DOHH2 (cell line): ENCODE results near the gene MACROH2A2.
"Not testable (repeated sequence)": the region's sequence is repeated elsewhere in the genome, so short reads cannot be mapped to it uniquely, and the experiment has no call there.

ENCODE experiments used
- H3F3A ChIP-seq: fragments of 200-600 bp; sonication (generic), shearing (Covaris generic); 2 replicates; pipeline ENCODE4 v1.6.0; 2016; ENCODE audit warnings: antibody characterized with exemption, mild to moderate bottlenecking; ENCODE audit not compliant: control insufficient read depth, insufficient read depth
- H3K27ac ChIP-seq: fragments of 200-600 bp; sonication (generic); 2 replicates; pipeline ENCODE4 v1.5.1; 2014; ENCODE audit warnings: low read depth, mild to moderate bottlenecking, low read length, moderate library complexity
- H3K27me3 ChIP-seq: fragments of 200-600 bp; sonication (generic); 2 replicates; pipeline ENCODE4 v1.6.1; 2014; ENCODE audit warnings: mild to moderate bottlenecking, low read length, mixed read lengths; ENCODE audit not compliant: control insufficient read depth
- H3K36me3 ChIP-seq: fragments of 200-600 bp; sonication (generic); 2 replicates; pipeline ENCODE4 v1.6.1; 2014; ENCODE audit warnings: mild to moderate bottlenecking, low read length, moderate library complexity, mixed read lengths; ENCODE audit not compliant: control insufficient read depth
- H3K4me1 ChIP-seq: fragments of 200-600 bp; sonication (generic); 2 replicates; pipeline ENCODE4 v1.6.1; 2014; ENCODE audit warnings: mild to moderate bottlenecking, low read length, mixed read lengths; ENCODE audit not compliant: control insufficient read depth
- H3K4me2 ChIP-seq: fragments of 200-600 bp; sonication (generic); 2 replicates; pipeline ENCODE4 v1.6.0; 2014; ENCODE audit warnings: mild to moderate bottlenecking, low read length, moderate library complexity
- H3K4me3 ChIP-seq: fragments of 200-600 bp; sonication (generic); 2 replicates; pipeline ENCODE4 v1.5.1; 2014; ENCODE audit warnings: mild to moderate bottlenecking, low read length, mixed read lengths
- H3K79me2 ChIP-seq: fragments of 200-600 bp; sonication (generic); 2 replicates; pipeline ENCODE4 v1.6.1; 2014; ENCODE audit warnings: mild to moderate bottlenecking, low read length, mixed read lengths; ENCODE audit not compliant: control insufficient read depth
- H3K9me2 ChIP-seq: fragments of 200-600 bp; sonication (generic); replicated peaks from 2 replicates; pipeline ENCODE4 v1.6.1; 2014; ENCODE audit warnings: mild to moderate bottlenecking, low read length, mixed read lengths; ENCODE audit not compliant: control insufficient read depth
- H3K9me3 ChIP-seq: fragments of 200-600 bp; sonication (generic); 2 replicates; pipeline ENCODE4 v1.6.1; 2014; ENCODE audit warnings: antibody characterized with exemption, low read length, mixed read lengths; ENCODE audit not compliant: control insufficient read depth, insufficient read depth
- H4K20me1 ChIP-seq: fragments of 200-600 bp; sonication (generic); 2 replicates; pipeline ENCODE4 v1.6.0; 2014; ENCODE audit warnings: low read depth, mild to moderate bottlenecking, antibody characterized with exemption, low read length, moderate library complexity; ENCODE audit not compliant: control insufficient read depth, insufficient read depth
- CTCF ChIP-seq: fragments of 200-600 bp; sonication (generic); IDR thresholded peaks from one replicate; pipeline ENCODE4 v1.5.1; 2014; ENCODE audit warnings: antibody characterized with exemption, mild to moderate bottlenecking, low read depth, low read length; ENCODE audit not compliant: poor library complexity, severe bottlenecking
- EZH2phosphoT487 ChIP-seq: fragments of 200-600 bp; sonication (generic); IDR thresholded peaks from 2 replicates; pipeline ENCODE4 v1.6.1; 2017; ENCODE audit warnings: borderline replicate concordance, mild to moderate bottlenecking, antibody characterized with exemption, low read length, moderate library complexity, mixed read lengths

The MACROH2A2 gene

GRCh38 chr10:70041016-70041415 lies 11.6 kb upstream of the MACROH2A2 start:
- Histone ChIP-seq H3K27ac (no peak overlapping the region), H3K79me2 (no peaks in the 10 kb centered on the region), H4K20me1 (no peaks in the 10 kb centered on the region), H3F3A (no peaks in the 10 kb centered on the region), H3K36me3 (no peaks in the 10 kb centered on the region), H3K9me3 (no peaks in the 10 kb centered on the region), H3K4me2 (no peak overlapping the region), H3K9me2 (no peaks in the 10 kb centered on the region), H3K4me3 (no peak overlapping the region), H3K4me1 (no peaks in the 10 kb centered on the region), H3K27me3 (no peaks in the 10 kb centered on the region)
- TF ChIP-seq EZH2phosphoT487 (no peak), CTCF (no peak)

- H3K27ac ChIP-seq, H3K9me3 ChIP-seq, H3K4me2 ChIP-seq, H3K36me3 ChIP-seq, H3K9me2 ChIP-seq, H3K27me3 ChIP-seq, H3K79me2 ChIP-seq, H3K4me3 ChIP-seq, H3K4me1 ChIP-seq, H3F3A ChIP-seq, H4K20me1 ChIP-seq: not testable (repeated sequence)
Measured at GRCh38 chr10:70041739-70042138, 10.9 kb upstream of the MACROH2A2 start.

- H3K9me3 ChIP-seq, H3K79me2 ChIP-seq, H3K36me3 ChIP-seq, H3K4me3 ChIP-seq, H3K27ac ChIP-seq, H3F3A ChIP-seq, H3K9me2 ChIP-seq, H4K20me1 ChIP-seq, H3K4me1 ChIP-seq, H3K4me2 ChIP-seq: not testable (repeated sequence)
- peaks cover 13% of the 10 kb centered on the region for H3K27me3 ChIP-seq
Measured at GRCh38 chr10:70047066-70047465, 5.6 kb upstream of the MACROH2A2 start.

GRCh38 chr10:70048030-70048723 lies 4.5 kb upstream of the MACROH2A2 start:
- H3K36me3 ChIP-seq = no peaks in the 10 kb centered on the region
- no peaks in the 10 kb centered on the region for H3F3A ChIP-seq
- H3K9me2 ChIP-seq = no peaks in the 10 kb centered on the region
- H3K79me2 ChIP-seq = no peaks in the 10 kb centered on the region
- no peak overlapping the region for H3K27ac ChIP-seq
- TF ChIP-seq EZH2phosphoT487 (no peak), CTCF (no peak)
- H3K4me2 ChIP-seq = no peak overlapping the region
- peaks cover 5% of the 10 kb centered on the region; the same call in 1 of the 2 replicates for H3K4me1 ChIP-seq
- H3K27me3 ChIP-seq = peaks cover 13% of the 10 kb centered on the region
- H3K9me3 ChIP-seq = no peaks in the 10 kb centered on the region
- no peak overlapping the region for H3K4me3 ChIP-seq
- H4K20me1 ChIP-seq = no peaks in the 10 kb centered on the region
